Measurements from ENCODE around the gene PIK3R4.

PIK3R4 gene

DNA sequence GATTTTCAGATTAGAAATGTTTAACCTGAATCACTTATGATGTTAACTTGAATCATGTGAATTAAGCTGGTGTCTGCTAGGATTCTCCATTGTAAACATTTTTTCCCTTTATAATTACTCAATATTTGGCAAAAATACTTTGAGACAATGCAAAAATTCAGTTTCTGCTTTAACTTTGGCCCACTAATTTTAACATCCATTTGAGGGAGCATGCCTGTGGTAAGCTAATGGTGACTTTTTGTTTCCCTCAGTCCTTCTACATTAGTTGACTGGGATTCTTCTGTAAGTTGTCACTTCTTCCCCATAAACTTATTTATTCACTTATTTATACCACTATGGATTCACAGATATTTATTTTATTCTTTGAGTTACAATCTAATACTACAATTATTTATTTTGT is 59.3 kb downstream of the PIK3R4 start:
- no peak for DNase-seq

DNA sequence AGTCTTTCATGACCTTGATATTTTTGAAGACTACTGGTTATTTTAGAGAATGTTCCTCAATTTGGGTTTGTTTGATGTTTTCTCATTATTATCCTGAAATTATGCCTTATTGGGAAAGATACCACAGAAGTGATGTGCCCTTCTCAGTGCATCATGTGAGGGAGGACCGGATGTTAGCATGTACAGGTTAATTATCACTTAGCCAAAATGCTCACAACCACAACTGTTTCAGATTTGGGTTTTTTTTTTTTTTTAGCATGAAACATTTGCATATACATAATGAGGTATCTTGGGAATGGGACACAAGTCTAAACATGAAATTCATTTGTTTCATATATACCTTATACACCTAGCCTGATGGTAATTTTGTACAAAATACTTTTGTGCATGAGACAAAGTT is 59.8 kb downstream of the PIK3R4 start:
- DNase-seq, result no peak

DNA sequence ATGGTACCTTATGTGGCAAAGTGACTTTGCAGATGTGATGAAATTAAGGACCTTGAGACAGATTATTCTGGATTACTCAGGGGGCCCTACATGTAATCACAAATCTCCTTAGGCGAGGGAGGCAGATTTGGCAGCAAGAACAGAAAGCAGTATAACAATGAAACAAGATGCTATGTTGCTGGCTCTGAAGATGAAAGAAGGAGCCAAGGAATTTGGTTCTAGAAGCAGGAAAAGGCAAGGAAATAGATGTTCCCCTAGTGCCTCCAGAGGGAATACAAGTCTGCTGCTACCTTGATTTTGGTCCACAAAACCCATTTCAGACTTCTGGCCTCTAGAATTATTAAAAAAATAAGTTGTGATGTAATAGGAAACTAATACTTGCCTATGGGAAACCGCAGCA is 64.5 kb downstream of the PIK3R4 start:
- no peak for DNase-seq

DNA sequence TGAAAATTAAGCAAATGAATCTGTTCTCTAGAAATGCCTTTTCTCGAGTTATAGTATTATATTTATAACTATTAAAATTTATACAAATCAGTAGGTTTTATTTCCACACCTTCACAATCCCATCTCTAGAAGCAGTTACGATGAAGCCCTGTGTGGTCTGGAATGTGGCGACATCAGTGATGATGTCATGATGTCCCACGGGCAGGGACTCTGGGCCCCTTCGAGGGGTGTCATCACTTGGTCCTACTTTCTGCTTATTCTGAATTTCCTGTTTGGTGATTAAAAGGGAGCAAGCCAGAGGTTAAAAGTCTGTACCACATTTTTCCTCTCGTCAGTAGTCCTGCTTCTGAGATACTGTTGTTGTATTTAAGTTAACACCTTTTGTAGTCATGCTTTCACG is 67.4 kb downstream of the PIK3R4 start:
- no peak for DNase-seq

DNA sequence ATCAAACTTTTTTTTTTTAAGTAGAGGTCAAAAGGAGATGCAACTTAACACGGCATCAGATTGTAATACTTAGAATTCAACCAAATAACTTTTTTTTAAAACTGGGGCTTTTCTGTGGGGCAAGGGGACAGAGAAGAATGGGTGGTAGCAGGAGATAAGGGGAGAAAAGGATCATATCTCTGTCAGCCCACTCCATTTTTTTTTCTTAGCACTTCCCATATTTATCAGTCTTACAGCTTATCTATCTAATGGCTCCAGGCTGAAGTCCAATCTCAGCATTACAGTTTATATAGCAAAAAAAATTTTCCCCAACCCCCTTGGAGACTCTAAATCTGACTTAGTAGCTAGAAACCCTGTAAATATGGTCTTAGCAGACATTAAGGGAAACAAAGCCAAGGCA is 69.3 kb downstream of the PIK3R4 start:
- no peak for DNase-seq

DNA sequence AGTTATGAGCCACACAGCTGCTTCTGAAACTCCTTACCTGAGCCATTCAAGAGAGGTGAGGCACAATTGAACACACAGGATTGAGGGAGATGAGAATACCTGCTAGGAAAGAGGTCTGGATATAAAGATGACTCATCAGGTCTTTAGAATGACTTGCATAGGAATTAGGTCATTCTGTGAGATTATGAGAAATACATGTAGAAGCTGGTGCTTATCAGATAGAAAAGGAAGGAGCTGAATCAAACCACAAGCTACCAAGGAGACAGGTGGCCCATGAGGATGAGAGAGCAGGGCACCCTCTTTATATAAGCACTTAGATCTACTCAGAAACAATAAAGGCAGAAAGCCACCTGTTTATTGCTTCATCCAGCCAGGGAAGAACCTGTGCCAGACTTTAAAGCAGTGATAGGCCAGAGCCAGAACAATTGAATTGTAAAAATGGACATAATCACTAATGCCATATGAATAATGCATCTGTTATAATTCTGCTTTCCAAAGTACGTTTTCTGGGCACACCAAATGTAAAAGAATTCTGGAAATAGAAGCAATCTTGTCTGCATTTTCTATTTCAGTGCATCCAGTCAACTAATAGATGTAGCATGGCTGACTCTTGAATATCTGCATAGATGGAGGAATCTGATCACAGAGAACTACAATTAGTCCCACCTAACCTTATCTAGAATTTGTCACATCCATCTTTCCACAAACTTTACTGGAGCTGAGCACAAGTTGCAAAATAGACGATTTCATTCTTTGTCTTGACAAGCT is 74.9 kb downstream of the PIK3R4 start:
- no peak for DNase-seq

DNA sequence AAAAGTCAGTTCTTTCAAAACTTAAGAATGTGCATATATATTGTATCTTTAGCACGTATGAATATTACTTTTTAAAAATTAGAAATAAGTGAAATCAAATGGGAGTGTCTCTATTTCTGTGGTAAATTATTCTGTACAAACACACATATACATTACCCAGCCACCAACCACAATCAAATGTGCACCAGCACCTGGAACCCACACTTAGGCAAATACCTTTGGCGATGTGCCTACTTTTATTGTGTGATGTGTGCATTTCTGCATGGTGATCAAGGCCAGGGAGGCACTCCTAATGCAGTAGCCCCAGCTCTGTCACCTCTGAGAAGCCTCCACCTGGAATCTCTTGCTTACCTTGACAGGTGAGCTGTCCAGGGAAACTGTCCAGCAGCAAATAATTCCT is 76.9 kb downstream of the PIK3R4 start:
- no peak for DNase-seq

DNA sequence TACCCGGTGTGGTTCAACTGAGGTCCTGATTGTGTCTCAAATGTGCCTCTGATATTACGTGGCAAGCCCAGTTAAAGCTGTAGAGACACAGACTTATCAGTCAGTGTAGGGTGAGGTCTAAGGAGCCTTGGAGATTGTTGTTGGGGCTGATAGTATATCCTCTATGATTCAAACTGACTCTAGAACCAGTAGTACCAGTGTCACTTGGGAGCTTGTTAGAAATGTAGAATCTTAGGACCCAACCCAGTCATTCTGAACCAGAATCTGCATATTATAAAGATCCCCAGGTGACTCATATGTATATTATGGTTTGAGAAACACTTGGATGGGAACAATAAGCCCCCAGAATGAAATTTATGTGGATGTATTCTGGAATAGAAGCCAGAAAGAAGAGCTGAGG is 83.5 kb downstream of the PIK3R4 start:
- DNase-seq, result no peak

DNA sequence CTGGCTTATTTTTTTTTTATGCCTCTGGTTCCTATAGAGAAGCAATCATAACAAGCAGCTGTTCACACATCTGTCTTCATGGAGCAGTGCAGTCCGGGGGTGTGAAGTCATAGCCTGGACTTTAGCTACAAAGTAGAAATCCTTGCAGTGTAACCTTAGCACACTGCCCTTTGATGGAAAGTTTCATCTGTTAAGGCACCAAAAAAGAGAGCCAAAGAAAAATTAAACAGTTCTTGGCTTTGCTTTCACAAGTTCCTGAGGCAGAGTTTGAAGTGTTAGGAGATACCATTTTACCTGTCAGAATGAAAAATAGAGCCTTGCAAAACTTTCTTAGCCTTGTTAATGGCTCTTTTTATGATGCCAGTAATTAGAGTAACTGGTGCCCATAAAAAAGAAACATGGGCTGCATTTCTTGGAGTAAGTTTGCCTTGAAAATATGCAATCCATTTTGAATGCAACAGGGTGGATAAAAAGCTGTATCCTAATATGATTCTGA is 84.1 kb downstream of the PIK3R4 start:
- no peak for DNase-seq

DNA sequence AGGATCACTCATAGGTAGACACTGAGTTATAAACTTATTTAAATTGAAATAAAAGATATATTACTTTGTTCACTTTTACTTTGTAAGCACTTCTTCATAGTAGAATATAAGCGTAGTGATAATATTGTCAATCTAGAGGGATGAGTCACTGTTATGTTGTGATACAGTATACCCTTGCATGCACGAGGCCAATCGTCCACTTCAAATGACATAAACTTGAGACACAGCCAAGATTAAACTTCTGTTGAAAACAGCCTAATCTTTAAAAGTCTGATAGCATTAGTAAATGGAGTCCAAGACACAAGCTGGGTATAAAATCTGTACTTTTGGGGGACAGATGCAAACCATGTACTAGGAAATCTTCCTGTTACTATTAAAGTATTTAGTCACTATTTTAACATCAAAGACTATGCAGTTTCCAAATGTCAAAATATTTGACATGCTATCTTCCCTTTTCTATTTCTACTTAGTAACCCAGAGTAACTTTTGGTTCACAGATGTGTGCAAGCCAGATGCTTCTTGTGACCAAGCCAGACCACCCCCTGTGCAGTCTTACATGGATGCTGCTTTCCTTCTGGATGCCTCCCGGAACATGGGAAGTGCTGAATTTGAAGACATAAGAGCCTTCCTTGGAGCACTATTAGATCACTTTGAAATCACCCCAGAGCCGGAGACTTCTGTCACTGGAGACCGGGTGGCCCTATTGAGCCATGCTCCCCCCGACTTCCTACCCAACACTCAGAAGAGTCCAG is 85.3 kb downstream of the PIK3R4 start:
- no peak for DNase-seq

DNA sequence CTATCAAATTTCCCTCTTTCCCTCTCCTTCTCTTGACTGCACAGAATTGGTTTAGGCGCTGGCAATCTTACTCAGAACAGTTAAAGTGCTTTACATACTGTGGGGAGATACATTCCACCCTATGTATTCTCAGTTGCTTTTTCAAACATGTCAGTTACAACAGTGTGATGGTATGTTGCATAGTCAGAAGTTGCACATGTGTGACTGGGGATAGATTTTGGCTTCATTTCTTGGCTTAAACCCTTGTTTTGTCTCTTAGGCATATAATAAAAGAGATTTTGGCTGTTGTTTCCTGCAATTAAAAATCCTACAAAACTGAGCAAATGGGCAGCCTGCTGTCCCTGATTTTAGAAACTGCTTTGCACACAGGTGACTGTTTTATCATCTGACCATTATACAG is 86.7 kb downstream of the PIK3R4 start:
- DNase-seq, result no peak

DNA sequence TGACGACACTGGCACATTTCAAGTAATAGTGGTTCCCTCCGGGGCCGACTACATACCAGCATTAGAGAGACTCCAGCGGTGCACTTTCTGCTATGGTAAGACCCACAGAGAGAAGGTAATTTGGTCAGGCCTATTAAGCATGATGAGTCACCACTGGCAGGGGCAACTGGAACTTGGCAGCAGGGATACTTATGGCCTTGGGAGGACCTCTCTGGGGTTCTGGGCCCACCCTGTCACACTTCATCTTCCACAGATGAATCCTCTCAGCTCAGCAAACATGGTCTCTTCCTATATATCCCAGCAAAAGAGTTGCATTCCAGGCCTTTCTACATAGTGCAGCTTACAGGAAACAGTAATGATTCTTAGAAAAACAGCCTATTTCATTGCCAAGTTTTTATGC is 88.0 kb downstream of the PIK3R4 start:
- DNase-seq, result peak; percentile 44

DNA sequence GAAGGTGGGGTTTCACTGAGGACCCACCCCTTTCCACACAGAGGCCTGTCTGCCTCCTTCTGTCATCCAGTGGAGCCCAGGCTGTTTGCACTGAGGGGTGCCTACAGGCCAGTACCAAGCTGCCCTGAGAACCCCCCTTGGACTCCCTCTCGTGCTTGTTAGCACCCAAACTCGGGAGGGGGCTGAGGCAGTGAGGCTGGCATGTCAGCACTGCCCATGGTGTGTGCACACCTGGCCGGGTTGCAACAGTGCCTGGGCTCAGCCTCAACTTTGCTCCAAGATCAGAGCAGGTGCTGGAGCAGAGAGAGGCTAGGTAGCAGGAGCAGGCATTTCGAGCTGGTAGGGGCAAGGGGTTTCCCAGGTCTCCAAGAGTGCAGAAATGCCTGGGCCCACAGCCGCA is 90.0 kb downstream of the PIK3R4 start:
- no peak for DNase-seq

DNA sequence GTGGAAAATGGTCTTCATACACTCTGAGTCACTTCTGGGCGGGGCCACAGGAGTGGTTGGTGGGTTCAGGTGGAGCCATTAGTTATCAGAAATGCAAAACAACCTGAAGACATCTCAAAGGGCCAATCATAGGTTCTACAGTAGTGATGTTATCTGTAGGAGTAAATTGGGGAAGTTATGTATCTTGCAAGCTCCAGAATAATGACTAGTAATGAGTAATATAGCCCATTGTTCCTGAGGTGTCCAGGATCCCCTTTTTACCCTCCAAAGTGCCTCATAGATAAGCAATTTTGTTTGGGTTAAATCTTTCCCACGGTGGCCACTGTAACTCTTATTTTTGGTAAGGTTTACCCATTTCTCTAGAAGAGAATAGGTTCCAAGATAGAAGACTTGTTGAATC is 91.7 kb downstream of the PIK3R4 start:
- DNase-seq, result no peak

DNA sequence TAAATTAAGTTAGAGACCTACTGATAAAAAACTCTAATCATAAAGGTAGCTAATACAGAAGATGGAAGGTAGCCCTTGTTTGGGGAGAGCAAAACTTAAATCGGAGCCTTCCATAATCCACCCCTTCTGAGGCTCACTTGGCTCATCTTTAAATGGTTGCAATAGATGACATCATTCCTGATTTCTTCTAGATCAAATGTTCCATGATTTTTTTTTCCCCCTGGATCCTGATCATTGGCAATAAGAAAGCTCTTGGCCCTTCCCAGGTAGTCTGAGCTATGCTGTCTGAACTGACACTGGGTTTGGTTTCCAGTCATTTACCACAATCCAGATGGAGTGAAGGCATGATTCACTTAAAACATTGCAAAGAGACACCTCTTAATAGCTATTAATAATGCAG is 92.5 kb downstream of the PIK3R4 start:
- no peak for DNase-seq

DNA sequence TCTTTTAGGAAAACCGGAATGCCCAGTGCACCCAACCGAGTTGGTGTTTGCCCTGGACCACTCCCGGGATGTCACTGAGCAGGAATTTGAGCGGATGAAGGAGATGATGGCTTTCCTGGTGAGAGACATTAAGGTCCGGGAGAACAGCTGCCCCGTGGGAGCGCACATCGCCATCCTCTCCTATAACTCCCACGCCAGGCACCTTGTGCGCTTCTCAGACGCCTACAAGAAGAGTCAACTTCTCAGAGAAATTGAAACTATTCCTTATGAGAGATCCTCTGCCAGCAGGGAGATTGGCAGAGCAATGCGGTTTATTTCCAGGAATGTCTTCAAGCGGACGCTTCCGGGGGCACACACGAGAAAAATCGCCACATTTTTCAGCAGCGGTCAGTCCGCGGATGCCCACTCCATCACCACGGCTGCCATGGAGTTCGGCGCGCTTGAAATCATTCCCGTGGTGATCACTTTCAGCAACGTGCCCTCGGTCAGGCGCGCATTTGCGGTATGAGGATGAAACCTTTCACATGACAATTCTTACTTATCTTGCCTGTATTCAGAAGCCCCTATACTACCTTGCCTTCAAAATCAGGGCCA is 97.5 kb downstream of the PIK3R4 start:
- no peak for DNase-seq

DNA sequence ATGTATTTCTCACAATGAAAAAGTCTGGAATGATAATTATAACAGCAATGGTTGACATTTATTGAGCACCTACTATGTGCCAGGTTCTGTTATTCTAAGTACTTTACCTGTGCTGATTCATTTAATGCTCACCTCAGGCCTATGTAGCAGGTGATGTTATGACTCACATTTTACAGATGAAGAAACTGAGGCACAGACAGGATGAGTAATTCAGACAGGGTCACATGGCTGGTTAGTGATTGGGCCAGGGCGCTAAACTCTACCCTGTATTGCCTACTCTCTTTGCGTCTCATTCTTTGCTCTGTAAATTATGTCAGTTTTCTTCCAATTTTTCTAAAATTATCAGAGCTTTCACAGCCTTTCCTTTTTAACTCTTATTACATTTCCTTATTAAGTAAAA is 98.3 kb downstream of the PIK3R4 start:
- DNase-seq, result no peak

DNA sequence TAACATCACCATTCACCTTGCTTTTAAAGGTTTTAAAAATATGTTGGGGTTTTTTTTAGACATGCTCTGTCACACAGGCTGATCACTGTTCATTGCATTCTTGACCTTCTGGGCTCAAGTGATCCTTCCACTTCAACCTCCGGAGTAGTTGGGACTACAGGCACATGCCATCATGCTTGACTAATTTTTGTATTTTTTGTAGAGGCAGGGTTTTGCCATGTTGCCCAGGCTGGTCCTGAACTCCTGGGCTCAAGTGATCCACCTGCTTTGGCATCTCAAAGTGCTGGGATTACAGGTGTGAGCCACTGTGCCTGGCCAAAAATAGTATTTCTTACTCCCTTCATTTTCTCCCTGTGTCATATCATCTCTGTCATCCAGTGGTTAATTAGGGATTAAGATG is 101.4 kb downstream of the PIK3R4 start:
- no peak for DNase-seq

DNA sequence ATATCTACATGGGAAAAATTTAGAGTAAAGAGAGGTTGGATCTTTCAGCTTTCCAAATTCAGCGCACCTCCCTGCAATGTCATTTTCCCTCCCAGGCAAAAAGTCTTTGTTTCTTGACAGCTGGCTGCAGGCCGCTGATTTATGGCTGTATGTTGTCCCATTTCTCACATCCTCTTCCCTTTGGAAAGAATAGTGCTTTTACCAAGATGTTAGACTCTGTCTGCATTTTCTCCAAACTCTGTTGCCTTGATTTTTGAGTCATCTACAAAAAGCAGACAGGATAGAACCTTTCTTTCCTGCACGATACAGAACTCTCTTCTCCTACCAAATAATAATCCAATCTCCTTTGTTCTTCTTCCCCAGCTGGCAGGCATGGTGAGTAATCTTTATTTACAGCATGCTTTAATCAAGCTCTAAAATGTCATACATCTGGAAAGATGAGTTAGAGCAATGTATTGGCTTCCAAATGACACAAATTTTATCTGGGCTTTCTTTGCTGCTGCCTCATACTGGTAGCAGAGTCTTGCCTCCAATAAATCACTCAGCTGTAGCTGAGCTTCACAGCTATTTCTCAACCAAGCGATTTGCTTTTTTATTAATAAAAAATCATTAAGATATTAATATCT is 101.9 kb downstream of the PIK3R4 start:
- DNase-seq, result no peak

DNA sequence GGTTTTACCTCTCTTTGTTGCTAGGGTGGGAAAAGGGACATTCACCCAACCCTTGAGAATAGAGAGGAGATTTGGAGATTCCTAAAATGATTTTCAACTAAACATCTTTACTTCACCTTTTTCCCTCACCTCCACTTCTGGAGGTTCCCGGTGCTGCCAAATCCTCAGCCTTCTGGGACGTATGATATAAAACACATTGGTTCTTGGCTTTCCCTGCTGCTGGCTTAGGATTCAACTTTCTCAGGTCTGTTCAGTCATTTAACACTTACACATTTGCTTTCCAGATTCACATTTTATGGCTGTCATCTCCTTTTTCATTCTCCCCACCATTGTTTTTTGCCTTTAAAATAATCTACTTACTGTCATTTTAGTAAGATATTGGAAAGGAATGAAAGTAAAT is 106.6 kb downstream of the PIK3R4 start:
- no peak for DNase-seq

DNA sequence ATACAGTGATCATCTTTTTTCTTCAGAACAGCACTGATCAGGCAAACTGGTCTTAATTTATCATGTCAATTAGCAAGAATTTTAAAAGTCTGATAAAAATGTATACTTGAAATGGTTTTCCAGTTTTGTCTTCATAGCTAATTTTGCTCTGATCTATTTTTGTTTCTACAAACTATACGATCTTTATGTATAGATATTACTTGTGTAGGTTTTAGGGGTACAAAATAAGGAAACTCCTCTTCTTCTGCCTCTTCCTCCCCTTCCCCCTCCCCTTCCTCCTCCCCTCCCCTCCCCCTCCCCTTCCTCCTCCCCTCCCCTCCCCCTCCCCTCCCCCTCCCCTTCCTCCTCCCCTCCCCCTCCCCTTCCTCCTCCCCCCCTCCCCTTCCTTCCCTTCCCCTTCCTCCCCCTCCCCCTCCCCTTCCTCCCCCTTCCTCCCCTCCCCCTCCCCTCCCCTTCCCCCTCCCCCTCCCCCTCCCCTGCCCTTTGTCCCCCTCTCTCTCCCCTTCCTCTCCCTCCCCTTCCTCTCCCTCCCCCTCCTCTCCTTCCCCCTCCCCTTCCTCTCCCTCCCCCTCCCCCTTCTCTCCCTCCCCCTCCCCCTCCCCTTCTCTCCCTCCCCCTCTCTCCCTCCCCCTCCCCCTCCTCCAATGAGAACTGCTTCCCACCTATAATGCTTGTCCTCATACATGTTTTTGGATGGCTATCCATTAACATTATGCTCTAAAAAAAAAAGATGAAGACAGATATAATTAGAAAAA is 110.0 kb downstream of the PIK3R4 start:
- no peak for DNase-seq

DNA sequence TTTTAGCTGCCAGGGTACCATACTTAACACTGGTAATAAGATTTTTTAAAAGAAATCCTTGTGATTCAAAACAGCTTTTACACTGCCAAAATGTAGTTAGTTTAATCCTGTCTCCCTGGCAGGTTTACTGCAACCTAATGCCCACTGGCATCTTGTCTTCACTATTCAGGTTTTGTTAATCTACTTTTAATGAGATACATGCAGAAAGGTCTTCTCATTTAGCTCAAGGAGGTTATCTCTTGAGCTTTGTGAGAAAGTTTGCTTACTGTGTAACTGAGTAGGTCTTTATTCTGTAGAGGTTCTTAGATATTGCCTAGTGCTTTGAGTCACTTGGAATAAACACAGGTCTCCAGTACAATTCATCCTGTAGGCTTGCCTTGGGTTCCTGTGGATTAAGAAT is 110.7 kb downstream of the PIK3R4 start:
- no peak for DNase-seq

DNA sequence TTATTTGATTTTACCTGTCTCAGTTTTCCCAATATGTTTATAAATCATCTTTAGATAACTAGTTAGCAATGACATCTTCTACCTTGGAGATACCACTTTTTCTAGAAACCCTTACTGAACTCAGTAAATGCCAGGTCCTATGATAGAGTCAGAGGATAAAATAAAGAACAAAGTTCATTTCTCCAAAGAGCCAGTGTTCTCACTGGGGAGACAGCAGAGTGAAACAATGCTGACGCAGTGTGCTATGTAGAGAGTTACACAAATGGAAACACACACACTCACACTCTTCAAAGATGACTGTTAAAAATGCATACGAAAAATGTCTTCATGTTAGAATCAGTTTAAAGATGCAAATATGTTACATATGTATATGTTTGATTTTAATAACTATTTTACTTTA is 111.3 kb downstream of the PIK3R4 start:
- no peak for DNase-seq

All from T1000 (cell line).